Left ventricle myocardium inferior (tissue), 1 donor: ENCODE data around the gene TST. TPM values are rescaled to one million over a fixed set of nuclear protein-coding genes. Genes with fewer than 3 reads are reported as not detected.

ENCODE experiments used
- DNase-seq: peaks from one replicate; pipeline ENCODE4 v3.0.0-alpha.2; 2020
- H3K27ac ChIP-seq: fragments of 200-600 bp; replicated peaks from 2 replicates; pipeline ENCODE4 v1.8.0; 2021
- H3K27me3 ChIP-seq: fragments of 200-600 bp; 2 replicates; pipeline ENCODE4 v1.8.0; 2021; ENCODE audit warnings: low read depth
- H3K36me3 ChIP-seq: fragments of 200-600 bp; 2 replicates; pipeline ENCODE4 v1.8.0; 2021
- H3K4me1 ChIP-seq: fragments of 200-600 bp; 2 replicates; pipeline ENCODE4 v1.8.0; 2021
- H3K4me3 ChIP-seq: fragments of 200-600 bp; 2 replicates; pipeline ENCODE4 v1.8.0; 2021; ENCODE audit warnings: mild to moderate bottlenecking, moderate library complexity
- H3K9me3 ChIP-seq: fragments of 200-600 bp; replicated peaks from 2 replicates; pipeline ENCODE4 v1.8.0; 2021
- CTCF ChIP-seq: fragments of 200-600 bp; IDR thresholded peaks from 2 replicates; pipeline ENCODE4 v1.8.0; 2021; ENCODE audit warnings: antibody characterized with exemption, mild to moderate bottlenecking, borderline replicate concordance
- intact Hi-C: fragments of 100-400 bp; cut with micrococcal nuclease; formaldehyde crosslinking; loops from one replicate; pipeline ENCODE4 v1.11.0; 2022
- total RNA-seq: library from RNA; stranded (reverse); fragmentation: NEBNext Ultra II Directional; extraction: Animal tissue kit (Norgen Biotek cat#: 25700); gene quantifications from one replicate; pipeline ENCODE4 v1.2.1, GENCODE V29; 2021
- donor health status: DM: no; HTN: yes; CAD: no; lungs with severe emphysema.

Gene TST
- total RNA-seq, 1 donor from 2014 or later, result 39.8 TPM

GRCh38 chr22:37017356-37017755, 1.9 kb downstream of the TST start:
- Histone ChIP-seq H3K36me3 (peaks cover 3% of the 10 kb centered on the region), H3K9me3 (no peaks in the 10 kb centered on the region), H3K27me3 (no peaks in the 10 kb centered on the region), H3K27ac (peak overlapping the region; percentile 99), H3K4me3 (peak overlapping the region; percentile 98), H3K4me1 (peaks cover 85% of the 10 kb centered on the region)
- TF ChIP-seq CTCF, result no peak
- no peak for DNase-seq
- intact Hi-C loops, result no loop called here

GRCh38 chr22:37016134-37016910, 2.9 kb downstream of the TST start:
- Histone ChIP-seq H3K36me3 (peaks cover 3% of the 10 kb centered on the region), H3K27ac (peak overlapping the region; percentile 99), H3K4me3 (peak overlapping the region; percentile 98), H3K27me3 (no peaks in the 10 kb centered on the region), H3K9me3 (no peaks in the 10 kb centered on the region), H3K4me1 (peaks cover 85% of the 10 kb centered on the region)
- TF ChIP-seq CTCF, result no peak
- intact Hi-C loops, result no loop called here
- DNase-seq, result no peak

GRCh38 chr22:37015587-37015878, 3.7 kb downstream of the TST start:
- Histone ChIP-seq H3K27me3 (no peaks in the 10 kb centered on the region), H3K36me3 (peaks cover 3% of the 10 kb centered on the region), H3K27ac (no peak overlapping the region), H3K9me3 (no peaks in the 10 kb centered on the region), H3K4me3 (no peak overlapping the region), H3K4me1 (peaks cover 85% of the 10 kb centered on the region)
- intact Hi-C loops, result no loop called here
- no peak for DNase-seq
- TF ChIP-seq CTCF, result no peak

- Histone ChIP-seq H3K9me3 (no peaks in the 10 kb centered on the region), H3K27me3 (no peaks in the 10 kb centered on the region), H3K36me3 (peaks cover 3% of the 10 kb centered on the region), H3K4me1 (peaks cover 83% of the 10 kb centered on the region), H3K27ac (no peak overlapping the region), H3K4me3 (no peak overlapping the region)
- DNase-seq, result no peak
- intact Hi-C loops, result no loop called here
- no peak for TF ChIP-seq CTCF
Observed at GRCh38 chr22:37014835-37015586, 4.2 kb downstream of the TST start.

- H3K4me3 ChIP-seq, result no peak overlapping the region
- peaks cover 3% of the 10 kb centered on the region for H3K36me3 ChIP-seq
- H3K27ac ChIP-seq, result no peak overlapping the region
- intact Hi-C loops, result no loop called here
- no peak for TF ChIP-seq CTCF
- no peak for DNase-seq
- H3K9me3 ChIP-seq, result no peaks in the 10 kb centered on the region
- no peaks in the 10 kb centered on the region for H3K27me3 ChIP-seq
- H3K4me1 ChIP-seq, result peaks cover 78% of the 10 kb centered on the region
Observed at GRCh38 chr22:37014415-37014806, 4.8 kb downstream of the TST start.
